ENCODE measurements around the gene SCUBE1.

SCUBE1 gene

DNA sequence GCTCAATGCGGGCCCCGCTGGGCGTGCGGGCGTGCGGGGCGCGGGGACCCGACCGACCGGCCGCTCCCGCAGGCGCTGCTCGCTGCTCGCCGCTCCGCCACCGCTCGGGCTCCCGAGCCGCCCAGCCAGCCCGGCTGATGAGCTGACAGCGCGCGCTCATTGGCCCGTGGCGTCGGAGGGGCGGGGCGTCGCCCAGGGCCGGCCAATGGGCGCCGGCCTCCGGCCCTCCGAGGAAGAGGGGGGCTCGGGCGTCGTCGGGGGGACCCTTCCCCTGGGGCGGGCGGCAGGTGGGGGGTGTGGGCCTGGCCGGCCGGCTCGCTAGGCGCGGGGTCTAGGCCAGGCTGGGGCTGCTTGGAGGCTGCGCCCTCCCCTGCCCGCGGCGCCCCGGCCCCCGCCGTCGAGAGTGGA lies at the start of gene SCUBE1:
SCUBE1 (minus strand) TSS at position 111 of the 408 bp plus-strand sequence. CDS start 111 bp downstream, outside the sequence.
- TF ChIP-seq GATA2 (IDR thresholded peaks at IDR 0.05; ENCODE audit: low read depth, low read length) (no peak), GATA3 (IDR thresholded peaks at IDR 0.05; ENCODE audit: low read depth, low read length) (no peak)

DNA sequence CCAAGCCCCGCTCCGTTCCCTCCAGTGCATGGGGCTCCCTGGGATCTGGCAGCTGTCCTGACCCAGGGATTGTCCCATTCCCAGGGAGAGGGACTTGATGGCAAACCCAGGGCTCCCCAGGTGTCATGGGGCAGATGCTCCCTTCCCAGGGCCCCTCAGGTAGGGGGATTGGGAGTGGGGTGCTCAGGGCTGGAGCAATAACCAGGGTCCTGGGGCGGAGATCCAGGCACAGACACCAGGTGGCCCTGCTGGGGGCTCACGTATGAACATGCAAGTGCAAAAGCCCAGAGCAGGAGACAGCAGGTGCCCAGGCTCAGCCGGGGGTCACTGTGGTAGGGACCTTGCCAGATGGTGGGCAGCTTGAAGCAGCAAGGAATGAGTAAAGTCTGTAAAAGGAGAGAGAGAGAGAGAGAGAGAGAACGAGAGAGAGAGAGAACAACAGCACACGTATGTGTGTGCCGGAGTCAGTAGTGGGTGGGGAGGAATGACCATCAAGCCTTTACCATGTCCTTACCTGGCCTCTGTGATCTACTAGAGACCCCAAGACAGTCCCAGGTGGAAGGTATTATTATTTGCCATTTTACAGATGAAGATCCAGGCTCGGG lies 49.3 kb upstream of the SCUBE1 start:
- no peak for TF ChIP-seq GATA3 (IDR thresholded peaks at IDR 0.05; ENCODE audit: low read depth, low read length)
- TF ChIP-seq GATA2 (IDR thresholded peaks at IDR 0.05; ENCODE audit: low read depth, low read length): no peak

DNA sequence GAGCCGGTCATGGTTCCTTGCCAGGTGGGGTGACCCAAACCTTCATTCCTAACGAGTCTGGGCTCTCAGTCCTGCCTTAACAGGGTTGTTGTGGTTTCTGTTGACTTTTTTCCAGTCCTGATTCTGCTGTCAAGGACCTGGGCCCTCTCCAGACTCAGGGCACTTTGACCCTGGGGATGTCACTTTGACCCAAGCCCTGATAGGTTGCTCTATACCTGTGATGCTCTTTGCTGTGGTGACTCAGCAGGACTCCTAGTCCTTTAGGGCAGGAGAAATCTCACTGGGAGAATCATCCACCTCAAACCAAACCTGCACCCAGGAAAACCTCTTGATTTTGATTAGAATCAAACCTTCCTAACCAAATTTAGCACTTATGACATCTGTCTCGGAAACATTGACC lies 48.1 kb upstream of the SCUBE1 start:
- TF ChIP-seq GATA2 (IDR thresholded peaks at IDR 0.05; ENCODE audit: low read depth, low read length) (no peak), GATA3 (IDR thresholded peaks at IDR 0.05; ENCODE audit: low read depth, low read length) (no peak)

DNA sequence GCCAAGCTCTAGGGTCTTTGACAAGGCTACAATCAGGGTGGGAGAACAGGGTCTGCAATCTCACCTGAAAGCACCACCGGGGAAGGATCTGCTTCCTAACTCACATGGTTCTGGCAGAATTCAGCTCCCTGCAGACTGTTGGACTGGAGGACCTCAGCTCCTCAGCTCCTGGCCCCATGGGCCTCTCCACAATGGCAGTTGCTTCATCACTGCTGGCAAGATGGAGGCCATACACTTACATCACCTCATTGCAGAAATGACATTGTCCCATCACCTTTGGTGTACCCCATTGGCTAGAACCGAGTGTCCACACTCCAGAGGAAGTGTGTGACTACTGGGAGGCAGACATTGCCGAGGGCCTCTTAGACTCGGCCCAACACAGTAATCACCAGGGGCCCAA lies 47.7 kb upstream of the SCUBE1 start:
- no peak for TF ChIP-seq GATA2 (IDR thresholded peaks at IDR 0.05; ENCODE audit: low read depth, low read length)
- no peak for TF ChIP-seq GATA3 (IDR thresholded peaks at IDR 0.05; ENCODE audit: low read depth, low read length)

DNA sequence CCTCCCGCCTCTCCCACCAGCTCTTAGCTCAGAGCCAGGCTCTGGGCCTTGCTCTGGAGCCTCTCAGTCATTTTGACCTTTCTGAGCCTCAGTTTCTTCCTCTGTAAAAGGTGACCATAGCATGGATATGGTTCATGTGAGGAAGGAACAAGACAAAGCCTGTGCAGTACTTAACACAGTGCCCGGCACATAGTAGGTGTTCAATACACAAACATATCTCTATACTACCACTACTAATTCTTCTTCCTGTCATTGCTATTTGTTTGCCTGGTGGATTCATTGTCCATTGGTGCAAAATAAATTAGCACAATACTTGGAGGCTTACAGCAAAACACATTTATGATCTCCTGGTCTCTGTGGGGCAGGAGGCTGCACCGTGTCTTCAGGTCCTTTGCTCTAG lies 47.0 kb upstream of the SCUBE1 start:
- TF ChIP-seq GATA3 (IDR thresholded peaks at IDR 0.05; ENCODE audit: low read depth, low read length) (no peak), GATA2 (IDR thresholded peaks at IDR 0.05; ENCODE audit: low read depth, low read length) (no peak)

DNA sequence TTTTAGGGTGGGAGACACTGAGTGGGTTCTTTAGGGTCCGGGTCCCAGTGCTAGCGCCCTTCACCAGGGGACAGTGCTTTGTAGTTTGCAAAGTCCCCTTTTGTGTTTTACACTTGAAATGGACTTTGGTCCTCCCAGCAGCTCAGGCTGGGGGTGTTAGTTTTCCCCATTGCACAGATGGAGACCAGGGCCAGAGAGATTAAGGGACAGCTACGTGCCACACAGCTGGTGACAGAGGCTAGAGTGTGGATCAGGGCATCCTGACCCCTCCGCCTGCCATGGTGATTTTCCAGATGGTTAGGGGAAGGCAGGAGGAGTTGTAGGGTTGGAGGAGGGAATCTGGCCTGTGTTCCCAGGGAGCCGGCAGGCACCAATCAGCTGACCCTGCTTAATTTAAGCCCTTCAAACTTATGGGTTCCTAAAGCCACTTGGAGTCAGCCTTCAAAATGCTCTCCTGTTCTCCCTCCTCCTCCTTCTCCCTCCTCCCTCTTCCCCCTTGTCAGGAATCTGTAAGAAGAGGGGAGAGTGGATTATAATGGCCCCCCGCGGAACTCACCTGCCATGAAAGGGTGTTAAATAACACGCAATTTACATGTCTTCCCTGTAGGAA lies 46.2 kb upstream of the SCUBE1 start:
- no peak for TF ChIP-seq GATA3 (IDR thresholded peaks at IDR 0.05; ENCODE audit: low read depth, low read length)
- no peak for TF ChIP-seq GATA2 (IDR thresholded peaks at IDR 0.05; ENCODE audit: low read depth, low read length)

DNA sequence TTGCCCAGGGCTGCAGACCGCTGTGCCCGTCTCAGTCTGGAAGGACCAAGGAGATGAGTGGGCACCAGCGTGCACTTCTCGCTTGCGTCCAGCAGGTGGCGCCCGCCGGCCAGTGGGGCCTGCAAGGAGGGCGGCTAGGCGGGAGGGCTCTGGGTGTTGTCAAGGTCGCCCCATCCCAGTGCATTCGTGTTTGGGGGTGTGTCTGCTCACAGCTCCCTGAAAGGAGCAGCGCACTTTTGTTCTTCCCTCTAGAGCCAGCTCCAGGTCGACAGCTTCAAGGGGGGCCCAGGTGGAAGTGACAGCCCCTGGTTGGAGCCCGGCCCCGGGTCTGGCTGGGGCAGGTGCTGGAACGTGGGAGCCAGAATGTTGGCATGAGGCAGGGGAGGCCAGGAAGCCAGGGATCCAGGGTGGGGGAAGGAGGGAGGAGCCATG lies 45.3 kb upstream of the SCUBE1 start:
- TF ChIP-seq GATA3 (IDR thresholded peaks at IDR 0.05; ENCODE audit: low read depth, low read length): no peak
- TF ChIP-seq GATA2 (IDR thresholded peaks at IDR 0.05; ENCODE audit: low read depth, low read length): no peak

DNA sequence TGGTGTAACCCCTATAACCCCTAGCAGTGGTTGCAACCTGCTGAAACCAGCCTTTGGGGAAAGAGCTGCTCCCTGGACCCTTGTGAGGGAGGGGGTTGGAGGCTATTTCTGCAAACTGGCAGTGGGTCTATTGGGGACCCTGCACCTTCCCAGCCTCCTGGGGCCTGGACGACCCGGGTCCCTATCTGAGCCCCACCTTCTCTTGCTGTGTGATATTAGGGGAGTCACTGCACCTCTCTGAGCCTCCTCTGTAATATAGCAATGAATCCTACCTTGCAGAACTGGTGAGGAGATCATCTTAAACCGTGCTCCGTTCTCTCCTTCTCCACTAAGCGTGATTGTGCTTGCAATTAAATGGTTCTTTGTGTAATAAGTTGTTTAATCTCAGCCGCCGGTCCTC lies 44.6 kb upstream of the SCUBE1 start:
- no peak for TF ChIP-seq GATA2 (IDR thresholded peaks at IDR 0.05; ENCODE audit: low read depth, low read length)
- no peak for TF ChIP-seq GATA3 (IDR thresholded peaks at IDR 0.05; ENCODE audit: low read depth, low read length)

DNA sequence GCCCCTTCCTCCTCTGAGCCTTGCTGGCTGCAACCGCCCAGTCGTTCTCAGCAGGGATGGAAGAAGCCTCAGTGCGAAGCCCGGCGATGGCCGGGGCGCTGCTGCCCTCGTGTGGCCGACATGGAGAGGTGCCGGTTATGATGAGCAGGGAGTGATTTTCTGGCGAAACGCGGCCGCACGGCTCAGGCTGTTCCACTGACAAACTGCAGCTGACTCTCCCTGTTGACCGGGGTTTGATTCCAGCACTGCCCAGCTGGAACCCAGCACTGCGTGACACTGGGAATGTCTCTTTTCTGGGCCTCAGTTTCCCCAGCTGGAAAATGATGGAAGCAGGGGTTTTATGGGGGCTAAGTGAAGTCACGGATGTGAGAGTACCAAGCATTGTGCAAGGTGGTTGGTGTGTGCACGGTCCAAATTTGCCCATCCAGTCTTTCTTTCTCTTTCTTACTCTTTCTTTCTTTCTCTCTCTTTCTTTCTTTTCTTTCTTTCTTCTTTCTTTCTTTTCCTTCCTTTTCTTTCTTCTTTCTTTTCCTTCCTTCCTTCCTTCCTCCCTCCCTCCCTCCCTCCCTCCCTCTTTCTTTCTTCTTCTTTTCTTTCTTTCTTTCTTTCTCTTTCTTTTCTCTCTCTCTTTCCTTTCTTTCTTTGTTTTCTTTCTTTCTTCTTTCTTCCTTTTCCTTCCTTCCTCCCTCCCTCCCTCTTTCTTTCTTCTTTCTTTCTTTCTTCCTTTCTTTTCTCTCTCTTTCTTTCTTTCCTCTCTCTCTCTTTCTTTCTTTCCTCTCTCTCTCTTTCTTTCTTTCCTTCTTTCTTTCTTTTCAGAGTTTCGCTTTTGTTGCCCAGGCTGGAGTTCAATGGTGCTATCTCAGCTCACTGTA lies 42.8 kb upstream of the SCUBE1 start:
- TF ChIP-seq GATA3 (IDR thresholded peaks at IDR 0.05; ENCODE audit: low read depth, low read length) (no peak), GATA2 (IDR thresholded peaks at IDR 0.05; ENCODE audit: low read depth, low read length) (no peak)

DNA sequence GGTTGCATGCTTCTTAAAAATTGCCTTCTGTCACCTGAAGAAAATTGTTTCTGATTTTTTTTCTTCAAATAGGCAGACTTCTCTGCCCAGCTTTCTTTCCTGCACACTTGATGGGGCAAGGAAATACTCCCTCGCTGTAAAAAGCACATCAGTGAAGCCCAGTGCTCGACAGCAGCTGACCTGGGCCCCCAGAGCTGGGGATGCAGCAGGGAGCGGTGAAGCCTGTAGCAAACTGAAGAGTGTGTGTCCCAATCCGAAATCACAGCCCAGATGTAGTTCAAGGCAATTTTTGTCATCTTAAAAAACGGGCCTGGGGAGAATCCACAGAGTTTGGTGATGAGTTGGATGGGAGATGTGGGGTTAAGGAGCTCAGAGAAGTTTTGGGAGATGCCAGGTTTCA lies 41.7 kb upstream of the SCUBE1 start:
- TF ChIP-seq GATA3 (IDR thresholded peaks at IDR 0.05; ENCODE audit: low read depth, low read length) (no peak), GATA2 (IDR thresholded peaks at IDR 0.05; ENCODE audit: low read depth, low read length) (no peak)

DNA sequence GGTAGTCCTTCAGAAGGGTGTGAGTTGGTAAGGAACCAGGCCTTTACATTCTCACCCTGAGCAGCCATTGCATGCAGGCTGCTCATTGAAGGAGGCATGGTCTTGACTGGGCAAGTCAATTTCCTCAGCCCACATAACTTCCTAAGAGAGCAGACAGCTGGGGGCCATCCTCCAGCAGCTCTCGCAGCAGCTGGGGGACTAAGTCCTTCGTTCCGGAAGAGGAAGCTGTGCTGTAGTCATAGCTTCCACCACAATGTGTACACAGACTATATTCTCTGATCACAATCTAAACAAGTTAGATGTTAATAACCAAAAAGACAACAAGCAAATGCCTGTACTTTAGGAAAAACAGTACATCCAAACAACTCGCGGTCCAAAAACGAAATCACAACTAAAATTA lies 38.5 kb upstream of the SCUBE1 start:
- TF ChIP-seq GATA2 (IDR thresholded peaks at IDR 0.05; ENCODE audit: low read depth, low read length) (no peak), GATA3 (IDR thresholded peaks at IDR 0.05; ENCODE audit: low read depth, low read length) (no peak)

DNA sequence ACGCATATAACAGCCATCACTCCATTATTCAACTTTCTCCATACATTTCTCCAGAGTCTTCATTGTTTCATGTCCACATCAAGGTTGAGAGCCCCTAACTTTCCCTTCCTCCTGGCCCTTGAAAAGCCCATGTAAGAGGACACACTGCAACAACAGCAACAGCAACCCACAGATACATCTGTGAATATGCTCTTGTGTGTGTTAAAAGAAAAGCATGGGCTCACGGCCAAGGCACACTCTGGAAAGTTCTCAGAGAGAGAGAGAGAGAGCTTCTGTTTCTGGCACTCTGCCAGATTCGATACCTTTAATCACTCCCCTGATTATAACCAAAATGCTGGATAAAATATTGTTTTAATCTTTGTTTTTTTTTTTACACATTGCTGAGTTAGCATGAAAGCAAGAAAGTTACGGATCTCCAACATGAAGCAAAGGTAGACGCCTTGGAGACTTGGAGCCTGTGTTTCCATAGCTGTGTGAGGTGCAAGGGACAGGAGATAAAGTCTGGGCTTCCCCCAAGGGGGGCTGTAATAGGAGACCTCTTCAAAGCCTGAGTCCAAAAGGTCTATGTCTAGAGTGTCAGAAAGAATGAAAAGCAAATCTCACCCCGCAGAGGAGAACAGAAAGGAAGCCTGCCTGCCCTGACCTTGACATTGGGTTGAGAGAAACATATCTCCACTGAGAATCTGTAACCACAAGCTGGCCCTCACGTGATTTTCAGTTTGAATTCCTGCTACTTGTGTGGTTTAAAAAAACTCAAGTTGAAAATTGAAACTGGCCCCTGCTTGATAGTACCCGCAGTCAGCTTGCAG lies 34.9 kb upstream of the SCUBE1 start:
- TF ChIP-seq GATA3 (IDR thresholded peaks at IDR 0.05; ENCODE audit: low read depth, low read length): no peak
- no peak for TF ChIP-seq GATA2 (IDR thresholded peaks at IDR 0.05; ENCODE audit: low read depth, low read length)

DNA sequence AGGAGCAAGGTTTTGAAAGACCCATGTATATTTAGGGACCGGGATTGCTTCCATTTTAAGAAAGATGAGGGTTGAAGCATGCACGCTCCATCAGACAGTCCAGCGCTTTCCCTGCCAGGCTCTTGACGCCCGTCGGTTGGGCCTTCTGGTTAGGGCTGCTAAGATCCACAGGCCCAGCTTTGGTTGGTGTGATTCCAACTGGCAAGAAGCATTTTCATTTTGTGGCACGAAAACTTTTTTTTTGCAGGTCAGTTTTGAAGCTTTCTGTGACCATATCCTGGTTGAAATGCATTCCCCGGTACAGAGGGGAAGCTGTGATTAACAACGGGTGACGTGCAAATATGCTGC lies 34.4 kb upstream of the SCUBE1 start:
- TF ChIP-seq GATA3 (IDR thresholded peaks at IDR 0.05; ENCODE audit: low read depth, low read length) (no peak), GATA2 (IDR thresholded peaks at IDR 0.05; ENCODE audit: low read depth, low read length) (no peak)
